ENCODE results near the gene ZNF175. TPM values are rescaled to one million over a fixed set of nuclear protein-coding genes. Genes with fewer than 3 reads are reported as not detected.

The ZNF175 gene
- polyA plus RNA-seq, 3 donors, result 1.3 to 3.3 (median 1.5) TPM

GRCh38 chr19:51548213-51548651, 22.9 kb upstream of the ZNF175 start:
- no peak overlapping the region for H3K27ac ChIP-seq (ENCODE audit: low read depth, low read length)
- WGBS, 3 donors, result 41 to 65% (median 45%) methylated on average over 5 of the region's 5 CpGs

GRCh38 chr19:51548891-51549305, 22.2 kb upstream of the ZNF175 start:
- no peak overlapping the region for H3K27ac ChIP-seq (ENCODE audit: low read depth, low read length)
- 58 to 78% (median 71%) methylated on average over 4 of the region's 4 CpGs for WGBS, 3 donors

GRCh38 chr19:51549533-51550324, 21.4 kb upstream of the ZNF175 start:
- 57 to 61% (median 59%) methylated on average over 8 of the region's 8 CpGs for WGBS, 3 donors
- H3K27ac ChIP-seq (ENCODE audit: low read depth, low read length), result no peak overlapping the region

- 61 to 82% (median 76%) methylated on average over 20 of the region's 20 CpGs for WGBS, 3 donors
- no peak overlapping the region for H3K27ac ChIP-seq (ENCODE audit: low read depth, low read length)
These were observed 20.0 kb upstream of the ZNF175 start for GRCh38 chr19:51550848-51551672.

- 49 to 51% (median 51%) methylated on average over 3 of the region's 3 CpGs for WGBS, 3 donors
- H3K27ac ChIP-seq (ENCODE audit: low read depth, low read length), result no peak overlapping the region
These were observed 19.2 kb upstream of the ZNF175 start for GRCh38 chr19:51551673-51552432.

- 16 to 33% (median 22%) methylated on average over 1 of the region's 1 CpG for WGBS, 3 donors
- no peak overlapping the region for H3K27ac ChIP-seq (ENCODE audit: low read depth, low read length)
These were observed 18.5 kb upstream of the ZNF175 start for GRCh38 chr19:51552608-51552995.

GRCh38 chr19:51552996-51553725, 17.9 kb upstream of the ZNF175 start:
- 6 to 9% (median 7%) methylated on average over 20 of the region's 20 CpGs for WGBS, 3 donors
- no peak overlapping the region for H3K27ac ChIP-seq (ENCODE audit: low read depth, low read length)

- WGBS, 3 donors, result 35 to 71% (median 39%) methylated on average over 1 of the region's 1 CpG
- no peak overlapping the region for H3K27ac ChIP-seq (ENCODE audit: low read depth, low read length)
These were observed 11.8 kb upstream of the ZNF175 start for GRCh38 chr19:51559240-51559639.

GRCh38 chr19:51560339-51560738, 10.7 kb upstream of the ZNF175 start:
- 18 to 28% (median 21%) methylated on average over 4 of the region's 4 CpGs for WGBS, 3 donors
- H3K27ac ChIP-seq (ENCODE audit: low read depth, low read length), result no peak overlapping the region

GRCh38 chr19:51564791-51565190, 6.3 kb upstream of the ZNF175 start:
- no peak overlapping the region for H3K27ac ChIP-seq (ENCODE audit: low read depth, low read length)
- WGBS, 3 donors, result 27 to 43% (median 38%) methylated on average over 6 of the region's 6 CpGs

- H3K27ac ChIP-seq (ENCODE audit: low read depth, low read length), result no peak overlapping the region
- WGBS, 3 donors, result 38 to 47% (median 43%) methylated on average over 4 of the region's 4 CpGs
These were observed 5.5 kb upstream of the ZNF175 start for GRCh38 chr19:51565583-51565982.

- H3K27ac ChIP-seq (ENCODE audit: low read depth, low read length), result no peak overlapping the region
- 48 to 64% (median 62%) methylated on average over 8 of the region's 8 CpGs for WGBS, 3 donors
These were observed 4.5 kb upstream of the ZNF175 start for GRCh38 chr19:51566489-51567100.

GRCh38 chr19:51567583-51567982, 3.5 kb upstream of the ZNF175 start:
- 57 to 79% (median 78%) methylated on average over 4 of the region's 4 CpGs for WGBS, 3 donors
- no peak overlapping the region for H3K27ac ChIP-seq (ENCODE audit: low read depth, low read length)

GRCh38 chr19:51568456-51568855, 2.6 kb upstream of the ZNF175 start:
- WGBS, 3 donors, result 84 to 89% (median 85%) methylated on average over 1 of the region's 1 CpG
- no peak overlapping the region for H3K27ac ChIP-seq (ENCODE audit: low read depth, low read length)

GRCh38 chr19:51571599-51571998, 516 bp downstream of the ZNF175 start:
- WGBS, 3 donors, result 3 to 6% (median 4%) methylated on average over 8 of the region's 8 CpGs

GRCh38 chr19:51572410-51572809, 1.3 kb downstream of the ZNF175 start:
- WGBS, 3 donors, result 43 to 67% (median 48%) methylated on average over 3 of the region's 3 CpGs
- no peak overlapping the region for H3K27ac ChIP-seq (ENCODE audit: low read depth, low read length)

More at GRCh38 chr19:51571599-51571998, 516 bp downstream of the ZNF175 start:
- H3K27ac ChIP-seq (ENCODE audit: low read depth, low read length), result no peak overlapping the region

- WGBS, 3 donors, result 94 to 97% (median 97%) methylated on average over 4 of the region's 4 CpGs
These were observed 1.8 kb downstream of the ZNF175 start for GRCh38 chr19:51572908-51573307.

GRCh38 chr19:51573331-51573730, 2.2 kb downstream of the ZNF175 start:
- no peak overlapping the region for H3K27ac ChIP-seq (ENCODE audit: low read depth, low read length)
- WGBS, 3 donors, result 90 to 98% (median 90%) methylated on average over 3 of the region's 3 CpGs

More at GRCh38 chr19:51572908-51573307, 1.8 kb downstream of the ZNF175 start:
- no peak overlapping the region for H3K27ac ChIP-seq (ENCODE audit: low read depth, low read length)

Measured in adipose tissue (tissue), 3 donors.